Neural progenitor cell (in vitro differentiated cells): ENCODE data around the gene VRK2. TPM values are rescaled to one million over a fixed set of nuclear protein-coding genes. Genes with fewer than 3 reads are reported as not detected.

Source experiments
- DNase-seq: peaks from one replicate; pipeline ENCODE4 v3.0.0-alpha.2; 2016; ENCODE audit warnings: low spot score
- H2AFZ ChIP-seq: fragments of 200-600 bp; sonication (generic); replicated peaks from 2 replicates; pipeline ENCODE4 v1.6.1; 2016; ENCODE audit warnings: antibody characterized with exemption
- H3F3A ChIP-seq: fragments of 200-600 bp; sonication (generic); 2 replicates; pipeline ENCODE4 v1.6.1; 2016; ENCODE audit warnings: antibody characterized with exemption, low read depth
- H3K27ac ChIP-seq: fragments of 200-600 bp; sonication (generic); 2 replicates; pipeline ENCODE4 v1.5.1; 2016; ENCODE audit warnings: mild to moderate bottlenecking
- H3K27me3 ChIP-seq: fragments of 200-600 bp; sonication (generic); 2 replicates; pipeline ENCODE4 v1.6.1; 2016; ENCODE audit warnings: mild to moderate bottlenecking, moderate library complexity
- H3K36me3 ChIP-seq: fragments of 200-600 bp; sonication (generic); 2 replicates; pipeline ENCODE4 v1.5.1; 2016
- H3K4me1 ChIP-seq: fragments of 200-600 bp; sonication (generic); 2 replicates; pipeline ENCODE4 v1.6.1; 2016; ENCODE audit warnings: mixed run types
- H3K4me2 ChIP-seq: fragments of 200-600 bp; sonication (generic); 2 replicates; pipeline ENCODE4 v1.6.1; 2016
- H3K4me3 ChIP-seq: fragments of 200-600 bp; sonication (generic); 2 replicates; pipeline ENCODE4 v1.5.1; 2016
- H3K79me2 ChIP-seq: fragments of 200-600 bp; sonication (generic); 2 replicates; pipeline ENCODE4 v1.6.1; 2016; ENCODE audit warnings: low read depth
- H3K9ac ChIP-seq: fragments of 200-600 bp; sonication (generic); 2 replicates; pipeline ENCODE4 v1.6.1; 2016
- H3K9me3 ChIP-seq: fragments of 200-600 bp; sonication (generic); 2 replicates; pipeline ENCODE4 v1.5.1; 2016; ENCODE audit warnings: low read depth
- H4K20me1 ChIP-seq: fragments of 200-600 bp; sonication (generic); 2 replicates; pipeline ENCODE4 v1.6.1; 2016; ENCODE audit warnings: low read depth
- H3K27ac Mint-ChIP-seq: 3 replicates; pipeline ENCODE4 v1.8.0; 2021; ENCODE audit warnings: mixed read lengths
- H3K27me3 Mint-ChIP-seq: 2 replicates; pipeline ENCODE4 v1.8.0; 2022; ENCODE audit warnings: low read depth, mild to moderate bottlenecking, inconsistent platforms, moderate library complexity, mixed read lengths; ENCODE audit not compliant: insufficient read depth
- H3K36me3 Mint-ChIP-seq: 3 replicates; pipeline ENCODE4 v1.8.0; 2021; ENCODE audit warnings: mixed read lengths
- H3K4me1 Mint-ChIP-seq: 3 replicates; pipeline ENCODE4 v1.8.0; 2021; ENCODE audit warnings: mixed read lengths
- H3K4me3 Mint-ChIP-seq: 3 replicates; pipeline ENCODE4 v1.8.0; 2021; ENCODE audit warnings: mild to moderate bottlenecking, moderate library complexity, mixed read lengths
- H3K9me3 Mint-ChIP-seq: 3 replicates; pipeline ENCODE4 v1.8.0; 2020; ENCODE audit warnings: mixed read lengths
- EZH2 ChIP-seq: fragments of 200-600 bp; sonication (generic); IDR thresholded peaks from 2 replicates; pipeline ENCODE4 v1.6.1; 2017; ENCODE audit warnings: antibody characterized with exemption, mild to moderate bottlenecking, moderate library complexity
- EZH2phosphoT487 ChIP-seq: fragments of 200-600 bp; sonication (generic); IDR thresholded peaks from 2 replicates; pipeline ENCODE4 v1.6.1; 2017; ENCODE audit warnings: antibody characterized with exemption
- total RNA-seq: library from RNA; depleted of rRNA; stranded (reverse); fragments of >200 nt; gene quantifications from 2 replicates; pipeline ENCODE4 v1.2.3, GENCODE V29; 2015; ENCODE audit warnings: low replicate concordance
- TF ChIP-seq, protein P1 (sequence below): fragments of 200-600 bp; sonication (generic); IDR thresholded peaks from 2 replicates; pipeline ENCODE4 v1.5.1; 2017; ENCODE audit warnings: antibody characterized with exemption, mild to moderate bottlenecking

Gene VRK2
- total RNA-seq, 1 donor from 2014 or later, result 39.2 TPM

DNA sequence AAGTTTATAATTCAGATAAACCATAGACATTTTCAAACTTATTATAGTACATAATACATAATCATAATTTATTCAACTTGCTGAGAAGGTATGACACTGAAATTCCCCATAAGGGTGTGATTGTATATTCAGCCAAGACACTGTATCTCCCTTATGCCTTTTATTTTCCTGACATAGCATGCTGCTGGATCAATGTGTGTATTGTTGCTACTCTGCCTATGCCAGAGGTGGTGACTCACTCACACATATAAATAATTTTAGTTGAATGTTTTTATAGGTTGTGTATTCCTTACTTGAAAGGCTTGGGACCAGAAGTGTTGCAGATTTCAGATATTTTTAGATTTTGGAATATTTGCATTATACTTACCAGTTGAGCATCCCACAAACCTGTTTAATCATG lies 86.8 kb downstream of the VRK2 start:
- no peaks in the 10 kb centered on the region for H3K9me3 Mint-ChIP-seq
- H3K4me1 ChIP-seq, result no peaks in the 10 kb centered on the region
- no peak for DNase-seq
- no peaks in the 10 kb centered on the region for H4K20me1 ChIP-seq
- no peaks in the 10 kb centered on the region for H3F3A ChIP-seq
- H3K36me3 ChIP-seq, result no peaks in the 10 kb centered on the region
- no peak overlapping the region for H3K4me3 ChIP-seq
- TF ChIP-seq, protein P1, sequence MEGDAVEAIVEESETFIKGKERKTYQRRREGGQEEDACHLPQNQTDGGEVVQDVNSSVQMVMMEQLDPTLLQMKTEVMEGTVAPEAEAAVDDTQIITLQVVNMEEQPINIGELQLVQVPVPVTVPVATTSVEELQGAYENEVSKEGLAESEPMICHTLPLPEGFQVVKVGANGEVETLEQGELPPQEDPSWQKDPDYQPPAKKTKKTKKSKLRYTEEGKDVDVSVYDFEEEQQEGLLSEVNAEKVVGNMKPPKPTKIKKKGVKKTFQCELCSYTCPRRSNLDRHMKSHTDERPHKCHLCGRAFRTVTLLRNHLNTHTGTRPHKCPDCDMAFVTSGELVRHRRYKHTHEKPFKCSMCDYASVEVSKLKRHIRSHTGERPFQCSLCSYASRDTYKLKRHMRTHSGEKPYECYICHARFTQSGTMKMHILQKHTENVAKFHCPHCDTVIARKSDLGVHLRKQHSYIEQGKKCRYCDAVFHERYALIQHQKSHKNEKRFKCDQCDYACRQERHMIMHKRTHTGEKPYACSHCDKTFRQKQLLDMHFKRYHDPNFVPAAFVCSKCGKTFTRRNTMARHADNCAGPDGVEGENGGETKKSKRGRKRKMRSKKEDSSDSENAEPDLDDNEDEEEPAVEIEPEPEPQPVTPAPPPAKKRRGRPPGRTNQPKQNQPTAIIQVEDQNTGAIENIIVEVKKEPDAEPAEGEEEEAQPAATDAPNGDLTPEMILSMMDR, result no peak
- TF ChIP-seq EZH2phosphoT487 (no peak), EZH2 (no peak)
- H3K9me3 ChIP-seq, result no peaks in the 10 kb centered on the region
- H3K79me2 ChIP-seq, result no peaks in the 10 kb centered on the region
- H3K4me2 ChIP-seq, result no peak overlapping the region
- no peak overlapping the region for H3K27ac ChIP-seq
- no peak overlapping the region for H3K27ac Mint-ChIP-seq
- H3K4me1 Mint-ChIP-seq, result peaks cover 8% of the 10 kb centered on the region
- H3K4me3 Mint-ChIP-seq, result no peak overlapping the region
- no peak overlapping the region for H3K9ac ChIP-seq
- no peaks in the 10 kb centered on the region for H3K27me3 ChIP-seq
- peaks cover 3% of the 10 kb centered on the region for H3K27me3 Mint-ChIP-seq
- H2AFZ ChIP-seq, result no peak overlapping the region
- peaks cover 5% of the 10 kb centered on the region for H3K36me3 Mint-ChIP-seq

DNA sequence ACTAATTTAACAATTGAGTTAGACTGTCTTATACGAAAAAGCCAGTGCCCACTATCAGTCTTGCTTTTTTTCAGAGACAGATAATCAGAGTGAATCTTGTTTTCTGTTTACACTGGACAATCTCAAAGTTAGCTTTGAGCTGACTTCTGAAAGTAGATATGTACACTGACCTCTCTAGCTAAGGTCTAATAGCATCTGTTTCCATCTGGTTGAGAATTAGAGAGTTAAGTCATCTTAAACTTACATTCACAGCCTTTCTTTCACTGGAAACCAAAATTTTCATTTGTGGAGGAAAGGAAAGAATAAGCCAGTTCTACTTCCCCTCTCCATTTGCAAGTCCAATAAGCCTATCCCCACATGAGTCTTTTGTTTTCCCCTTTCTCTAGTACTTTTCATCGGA lies 89.3 kb downstream of the VRK2 start:
- Histone ChIP-seq H3K4me3 (no peak overlapping the region), H3K36me3 (no peaks in the 10 kb centered on the region), H3K9ac (no peak overlapping the region), H3K4me2 (no peak overlapping the region), H3K4me1 (no peaks in the 10 kb centered on the region), H3F3A (no peaks in the 10 kb centered on the region), H3K27ac (no peak overlapping the region), H2AFZ (no peak overlapping the region), H3K27me3 (no peaks in the 10 kb centered on the region), H3K79me2 (no peaks in the 10 kb centered on the region), H3K9me3 (no peaks in the 10 kb centered on the region), H4K20me1 (no peaks in the 10 kb centered on the region)
- Mint-ChIP-seq H3K9me3 (no peaks in the 10 kb centered on the region), H3K27ac (no peak overlapping the region), H3K27me3 (peaks cover 3% of the 10 kb centered on the region), H3K4me3 (no peak overlapping the region), H3K36me3 (peaks cover 5% of the 10 kb centered on the region), H3K4me1 (peaks cover 8% of the 10 kb centered on the region)
- TF ChIP-seq EZH2 (no peak), EZH2phosphoT487 (no peak)
- TF ChIP-seq, protein P1, result no peak
- DNase-seq, result no peak

DNA sequence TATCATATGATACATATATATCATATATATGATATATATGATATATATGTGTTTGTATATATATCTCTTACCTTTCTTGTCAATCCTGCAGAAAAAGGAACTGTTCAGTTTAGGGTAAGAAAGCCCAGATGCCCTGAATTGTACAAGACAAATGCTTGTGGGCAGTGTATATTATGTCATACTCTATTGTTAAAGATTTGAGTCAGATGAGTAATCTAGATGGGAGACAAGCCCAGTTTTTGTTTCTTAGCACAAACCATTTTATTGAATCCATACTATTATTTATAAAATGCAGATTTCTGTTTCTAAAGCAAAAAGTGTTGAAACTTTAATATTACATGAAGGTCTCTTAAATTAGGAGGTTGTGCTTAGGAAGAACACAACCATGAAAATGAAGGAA lies 90.6 kb downstream of the VRK2 start:
- no peak overlapping the region for H3K27ac Mint-ChIP-seq
- DNase-seq, result no peak
- H3K27me3 Mint-ChIP-seq, result peaks cover 2% of the 10 kb centered on the region
- no peaks in the 10 kb centered on the region for H3F3A ChIP-seq
- no peak overlapping the region for H3K27ac ChIP-seq
- no peaks in the 10 kb centered on the region for H3K4me1 ChIP-seq
- TF ChIP-seq EZH2 (no peak), EZH2phosphoT487 (no peak)
- TF ChIP-seq, protein P1, result no peak
- no peaks in the 10 kb centered on the region for H3K9me3 ChIP-seq
- no peak overlapping the region for H3K9ac ChIP-seq
- H3K4me3 Mint-ChIP-seq, result no peak overlapping the region
- H4K20me1 ChIP-seq, result no peaks in the 10 kb centered on the region
- no peaks in the 10 kb centered on the region for H3K79me2 ChIP-seq
- no peak overlapping the region for H3K4me2 ChIP-seq
- no peak overlapping the region for H2AFZ ChIP-seq
- no peaks in the 10 kb centered on the region for H3K36me3 ChIP-seq
- no peaks in the 10 kb centered on the region for H3K27me3 ChIP-seq
- peaks cover 5% of the 10 kb centered on the region for H3K4me1 Mint-ChIP-seq
- no peak overlapping the region for H3K4me3 ChIP-seq
- no peaks in the 10 kb centered on the region for H3K9me3 Mint-ChIP-seq
- H3K36me3 Mint-ChIP-seq, result peaks cover 5% of the 10 kb centered on the region

DNA sequence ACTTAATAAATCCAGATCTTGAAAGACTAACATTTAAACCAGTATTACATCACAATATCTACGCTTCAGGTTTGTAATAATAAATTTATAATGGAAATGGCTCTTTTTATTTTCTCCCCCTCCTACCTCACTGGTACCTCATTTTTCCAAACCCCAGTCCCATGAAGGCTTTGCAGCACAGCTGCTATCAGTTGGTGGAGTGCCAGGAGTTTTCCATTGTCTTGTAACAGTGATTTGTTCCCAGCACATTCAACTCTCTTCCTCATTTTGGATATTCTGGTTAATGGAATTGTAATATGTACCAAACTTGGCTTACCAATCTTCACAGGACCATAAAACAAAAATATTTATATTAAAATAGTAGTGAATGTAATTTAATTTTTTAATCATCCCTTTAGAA lies 91.2 kb downstream of the VRK2 start:
- Mint-ChIP-seq H3K4me1 (peaks cover 5% of the 10 kb centered on the region), H3K27me3 (peaks cover 2% of the 10 kb centered on the region), H3K9me3 (no peaks in the 10 kb centered on the region), H3K36me3 (peaks cover 3% of the 10 kb centered on the region), H3K27ac (no peak overlapping the region), H3K4me3 (no peak overlapping the region)
- Histone ChIP-seq H4K20me1 (no peaks in the 10 kb centered on the region), H3K27me3 (no peaks in the 10 kb centered on the region), H3F3A (no peaks in the 10 kb centered on the region), H3K4me2 (no peak overlapping the region), H3K79me2 (no peaks in the 10 kb centered on the region), H3K9me3 (no peaks in the 10 kb centered on the region), H3K27ac (no peak overlapping the region), H3K4me1 (no peaks in the 10 kb centered on the region), H3K36me3 (no peaks in the 10 kb centered on the region), H3K4me3 (no peak overlapping the region), H3K9ac (no peak overlapping the region), H2AFZ (no peak overlapping the region)
- TF ChIP-seq, protein P1, result no peak
- TF ChIP-seq EZH2, result no peak
- no peak for TF ChIP-seq EZH2phosphoT487
- no peak for DNase-seq
